CD4-positive, alpha-beta T cell treated with Interleukin-1 beta for 1 hour (primary cell): ENCODE data around the gene NFATC1.

Source experiments
- DNase-seq, 2 donors: peaks; one replicate each; pipeline ENCODE4 v3.0.0-alpha.2; 2020 to 2022

The NFATC1 gene

DNA sequence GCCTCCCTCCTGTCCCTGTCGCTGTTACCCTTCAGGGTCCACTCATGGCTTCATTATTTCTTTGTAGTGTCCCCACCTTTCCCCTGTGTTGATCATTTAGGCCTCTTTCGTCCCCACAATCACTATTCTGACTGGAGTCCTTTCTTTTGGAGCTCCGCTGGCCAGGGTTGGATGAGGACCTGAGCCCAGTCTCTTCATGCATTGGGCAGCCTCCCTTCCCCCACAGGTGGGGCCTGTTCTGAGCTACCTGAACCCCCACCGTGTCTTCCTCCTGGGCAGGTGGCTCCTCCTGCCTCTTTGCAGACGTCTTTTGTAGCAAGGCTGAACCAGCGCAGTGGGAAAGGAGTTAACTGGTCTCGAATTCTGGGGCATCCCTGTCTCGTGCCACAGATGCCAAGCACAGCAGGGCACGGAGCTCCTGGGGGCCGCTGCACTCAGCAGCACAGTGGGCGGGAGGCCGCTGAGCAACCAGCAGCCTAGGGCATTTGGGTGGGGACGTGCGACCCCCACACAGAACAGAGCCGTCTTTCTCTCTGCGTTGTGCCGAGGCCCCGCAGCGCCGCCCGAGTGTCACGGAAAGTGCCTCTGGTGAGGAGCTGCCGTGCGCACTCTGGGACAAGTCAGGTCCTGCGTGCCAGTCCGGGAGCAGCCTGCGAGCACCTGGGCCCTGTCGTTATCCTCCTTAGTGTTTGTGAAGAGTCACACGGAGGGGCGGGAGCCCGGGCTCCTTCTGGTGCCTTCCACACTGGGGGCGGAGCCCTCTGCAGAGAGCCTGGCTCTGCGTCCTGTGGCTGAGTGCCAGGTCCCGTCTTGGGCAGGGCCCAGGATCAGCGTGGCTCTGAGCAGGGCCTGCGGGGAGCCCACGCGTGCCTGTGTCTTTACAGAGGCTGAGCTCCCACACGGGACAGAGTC lies 130.1 kb downstream of the NFATC1 start:
- no peak for DNase-seq

DNA sequence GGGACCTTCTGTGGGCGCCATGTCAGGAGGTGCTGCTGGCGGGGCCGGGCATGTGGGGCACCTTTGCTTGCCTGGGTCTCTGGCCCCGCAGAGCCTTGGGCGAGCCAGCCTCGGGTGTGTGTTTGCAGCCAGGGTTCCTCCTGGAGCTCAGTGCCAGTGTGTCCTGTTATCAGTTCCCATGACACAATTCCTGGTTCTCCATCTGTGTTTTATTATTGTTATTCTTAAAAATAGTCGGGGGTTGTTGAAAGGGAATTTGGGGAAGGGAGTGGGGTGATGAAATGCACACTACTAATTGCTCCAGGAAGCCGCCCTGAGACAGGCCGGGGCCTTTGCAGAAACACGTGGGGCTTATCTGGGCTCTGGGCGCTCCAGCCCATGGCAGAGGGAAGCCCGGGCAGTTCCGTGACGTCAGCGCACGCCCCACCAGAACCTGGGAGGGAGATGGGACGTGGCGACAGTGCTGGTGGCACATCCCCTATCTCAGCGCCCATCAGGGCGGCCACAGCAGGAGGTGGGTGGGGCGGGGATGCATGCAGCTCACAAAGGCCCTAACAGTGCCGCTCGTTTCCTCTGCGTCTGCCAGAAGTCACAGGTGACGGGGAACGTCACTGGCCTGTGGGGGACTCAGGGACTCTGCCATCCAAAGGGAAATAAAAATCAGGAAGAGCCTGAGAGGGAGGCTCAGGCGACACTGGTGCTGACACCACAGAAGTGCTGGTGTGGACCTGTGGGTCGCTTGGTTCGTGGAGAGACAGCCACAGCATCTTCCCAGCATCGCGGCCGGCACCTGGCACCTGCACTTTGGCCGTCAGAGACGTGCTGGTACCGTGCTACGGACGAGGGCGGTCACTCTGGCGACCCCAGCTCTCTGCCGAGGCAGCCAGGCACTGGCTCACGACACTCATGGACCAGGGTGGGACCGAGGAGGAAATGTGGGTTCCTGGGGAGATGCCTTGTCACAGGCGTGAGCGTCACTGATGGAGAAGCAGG lies 131.0 kb downstream of the NFATC1 start:
- DNase-seq = no peak

DNA sequence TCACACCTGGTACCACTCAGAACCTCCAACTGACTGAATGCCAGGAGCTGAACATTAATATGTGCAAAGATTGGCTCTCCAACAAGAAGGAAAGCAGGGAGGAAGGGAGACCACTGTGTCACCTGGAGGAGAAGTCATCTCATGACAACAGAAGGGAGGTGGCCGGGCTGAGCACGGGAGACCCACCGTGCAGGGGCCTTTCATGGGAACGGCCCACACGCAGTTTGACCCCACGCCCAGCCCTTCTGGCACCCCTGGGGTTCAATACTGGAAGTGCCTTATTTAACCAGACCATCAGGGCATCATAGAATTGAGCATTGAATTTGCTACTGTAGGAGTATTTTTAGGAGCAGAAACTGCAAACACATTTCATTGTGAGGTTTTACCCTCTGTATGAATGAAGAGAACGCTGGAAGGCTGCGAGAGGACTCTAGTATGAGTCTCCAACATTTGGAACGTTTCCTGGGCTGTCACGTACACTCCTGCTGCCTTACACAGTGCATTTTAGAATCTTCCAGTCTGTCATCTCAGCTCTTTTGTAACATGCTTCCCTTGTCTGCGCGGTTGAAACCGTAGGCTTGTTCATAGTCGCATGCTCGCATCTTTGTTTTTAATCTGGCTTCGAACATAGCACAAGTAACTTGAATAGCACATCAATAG lies 132.1 kb downstream of the NFATC1 start:
- DNase-seq = no peak

DNA sequence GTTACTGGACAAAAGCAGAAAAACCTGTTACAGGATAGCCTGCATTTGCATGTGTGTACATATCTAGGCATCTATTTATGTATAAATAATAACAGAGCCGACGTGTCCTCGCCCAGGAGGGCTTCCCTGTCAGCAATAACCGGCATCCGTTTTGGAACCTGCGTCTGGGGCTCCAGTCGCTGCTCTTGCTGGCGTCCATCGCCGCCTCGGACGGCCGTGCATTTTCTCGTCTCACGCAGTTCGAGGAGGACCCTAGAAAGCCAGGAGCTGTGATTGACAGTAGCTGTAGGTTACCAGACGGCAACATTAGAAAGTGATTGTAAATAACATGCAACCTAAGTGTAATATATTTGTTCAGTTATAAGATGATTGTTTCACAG lies 132.6 kb downstream of the NFATC1 start:
- no peak for DNase-seq

DNA sequence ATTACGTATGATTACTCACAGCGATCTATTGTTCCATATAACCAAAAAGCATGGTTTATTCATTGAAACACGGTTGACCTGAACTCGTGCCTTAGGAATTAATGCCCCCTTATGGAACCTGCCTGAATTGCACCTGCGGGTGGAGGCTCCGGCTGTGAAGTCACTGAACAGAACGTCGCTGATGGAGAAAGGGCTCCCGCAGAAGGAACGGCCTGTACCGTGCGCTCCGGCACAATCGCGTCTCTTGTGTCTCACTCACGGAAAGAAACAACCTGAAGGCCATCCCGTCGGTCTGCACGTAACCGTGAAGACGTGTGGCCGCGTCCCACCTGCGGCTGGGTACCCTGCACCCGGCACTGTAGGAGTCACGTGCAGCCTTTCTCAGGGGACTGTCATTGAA lies 133.1 kb downstream of the NFATC1 start:
- peak; percentile 67 to 78 for DNase-seq

DNA sequence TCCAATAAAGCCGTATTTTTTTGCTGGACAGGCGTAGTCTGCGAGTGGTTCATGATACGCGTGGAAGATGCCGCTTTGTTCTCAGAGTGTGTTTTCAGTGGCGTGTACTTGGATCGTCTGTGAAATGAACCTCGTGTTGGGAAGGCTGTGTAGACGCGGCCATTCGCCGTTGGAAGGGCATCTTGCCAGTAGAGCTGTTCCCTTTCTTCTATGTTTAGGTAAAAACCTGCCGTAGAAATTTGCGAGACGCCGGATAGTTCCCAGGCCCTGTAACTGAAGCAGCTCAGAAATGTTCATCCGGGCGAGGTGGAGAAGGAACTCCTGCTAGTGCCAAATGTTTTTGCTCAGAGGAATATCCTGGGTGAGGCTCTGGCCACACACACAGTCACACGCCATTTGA lies 133.6 kb downstream of the NFATC1 start:
- DNase-seq = no peak

DNA sequence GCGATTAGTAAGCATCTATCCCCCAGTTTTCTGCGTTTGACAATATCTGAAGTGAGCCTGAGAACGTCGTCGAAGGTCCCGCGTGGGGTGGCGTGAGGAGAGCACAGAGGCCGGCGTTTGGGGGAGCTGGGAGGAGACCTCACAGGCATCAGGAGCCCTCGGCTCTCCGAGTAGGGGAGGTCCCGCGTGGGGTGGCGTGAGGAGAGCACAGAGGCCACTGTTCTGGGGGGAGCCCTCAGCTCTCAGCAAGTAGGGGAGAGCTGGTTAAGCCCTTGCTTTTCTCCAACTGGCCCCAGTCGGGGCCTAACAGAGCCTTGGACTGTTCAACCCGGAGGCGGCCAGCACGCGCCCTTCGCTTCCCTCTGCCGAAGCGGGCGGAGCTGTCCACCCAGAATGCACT lies 134.3 kb downstream of the NFATC1 start:
- DNase-seq = no peak

DNA sequence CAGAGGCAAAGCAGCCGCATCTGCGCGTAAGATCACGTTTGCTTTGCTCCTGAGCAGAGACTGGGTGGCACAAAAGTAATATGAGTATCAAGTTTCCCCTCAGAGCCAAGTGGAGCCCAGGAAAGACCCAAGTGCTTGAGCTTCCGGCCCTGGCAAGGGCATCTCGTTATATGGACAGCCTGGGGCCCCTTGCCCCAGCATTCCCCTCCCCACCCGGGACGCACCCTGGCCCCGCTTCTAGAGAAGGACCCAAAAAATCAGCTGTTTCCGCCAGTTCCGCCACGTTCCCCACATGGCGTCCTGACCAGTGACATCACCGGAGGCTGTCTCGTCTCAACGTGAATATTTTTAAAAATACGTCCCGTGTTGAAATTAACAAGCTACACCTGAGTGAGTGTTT lies 135.1 kb downstream of the NFATC1 start:
- no peak for DNase-seq

DNA sequence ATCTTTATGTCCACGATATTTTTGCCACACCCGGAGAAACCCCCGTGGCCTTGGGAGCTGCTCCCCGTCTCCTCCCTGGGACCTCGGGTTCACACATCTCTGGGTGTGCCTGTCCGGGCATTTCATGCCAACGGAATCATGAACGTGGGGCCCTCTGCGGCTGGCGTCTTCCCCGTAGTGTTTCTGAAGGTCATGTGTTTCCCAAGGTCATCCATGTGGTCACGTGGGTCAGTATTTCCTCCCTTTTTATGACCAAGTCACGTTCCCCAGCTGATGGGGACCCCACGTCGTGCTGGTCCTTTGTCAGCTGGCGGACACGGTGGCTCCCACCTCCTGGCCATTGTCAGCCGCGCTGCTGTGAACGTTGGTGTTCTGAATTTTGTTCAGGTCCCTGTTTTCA lies 135.7 kb downstream of the NFATC1 start:
- no peak for DNase-seq

DNA sequence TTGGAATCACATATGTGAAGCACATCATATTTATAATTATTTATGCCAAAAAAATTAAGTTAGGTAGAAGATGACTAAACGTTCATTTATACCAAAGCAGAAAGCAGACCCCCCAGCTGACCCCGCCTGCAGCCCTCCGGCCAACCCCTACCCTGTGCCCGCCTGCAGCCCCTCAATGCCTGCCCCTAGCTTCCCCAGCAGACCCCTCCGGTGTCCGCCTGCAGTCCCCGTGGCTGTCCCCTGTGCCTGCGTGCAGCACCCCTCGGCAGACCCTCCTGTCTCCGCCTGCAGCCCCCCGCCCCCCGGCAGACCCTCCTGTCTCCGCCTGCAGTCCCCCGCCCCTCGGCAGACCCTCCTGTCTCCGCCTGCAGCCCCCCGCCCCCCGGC lies 136.2 kb downstream of the NFATC1 start:
- DNase-seq = no peak

DNA sequence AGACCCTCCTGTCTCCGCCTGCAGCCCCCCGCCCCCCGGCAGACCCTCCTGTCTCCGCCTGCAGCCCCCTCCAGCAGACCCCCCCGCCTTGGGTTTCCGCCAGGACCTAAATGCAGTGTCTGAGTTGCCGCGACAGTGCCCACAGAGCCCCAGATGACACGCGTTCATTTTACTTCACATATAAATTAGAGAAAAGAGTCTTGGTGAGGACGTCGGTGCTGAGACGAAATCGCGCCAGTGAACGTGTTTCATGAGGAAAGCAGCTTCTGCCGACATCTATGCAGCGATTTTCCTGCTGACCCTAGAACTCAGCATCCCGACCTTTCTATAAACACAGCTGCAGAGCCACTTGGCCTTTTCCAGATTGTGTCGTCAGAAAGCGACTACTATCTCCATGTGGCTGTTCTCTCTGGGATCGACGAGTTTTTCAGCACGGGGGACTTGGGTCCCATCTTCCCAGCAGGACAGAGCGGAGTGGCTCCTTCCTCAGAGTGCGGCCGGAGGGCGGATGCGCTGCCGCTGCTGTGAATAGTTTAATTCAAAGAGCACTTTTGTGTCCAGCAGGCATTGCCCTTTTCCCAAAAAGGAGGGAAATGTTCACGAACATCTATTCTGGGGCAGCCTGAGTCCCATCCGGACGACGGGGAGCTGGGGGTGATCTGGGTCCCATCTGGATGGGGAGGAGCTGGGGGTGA lies 136.7 kb downstream of the NFATC1 start:
- DNase-seq = no peak

DNA sequence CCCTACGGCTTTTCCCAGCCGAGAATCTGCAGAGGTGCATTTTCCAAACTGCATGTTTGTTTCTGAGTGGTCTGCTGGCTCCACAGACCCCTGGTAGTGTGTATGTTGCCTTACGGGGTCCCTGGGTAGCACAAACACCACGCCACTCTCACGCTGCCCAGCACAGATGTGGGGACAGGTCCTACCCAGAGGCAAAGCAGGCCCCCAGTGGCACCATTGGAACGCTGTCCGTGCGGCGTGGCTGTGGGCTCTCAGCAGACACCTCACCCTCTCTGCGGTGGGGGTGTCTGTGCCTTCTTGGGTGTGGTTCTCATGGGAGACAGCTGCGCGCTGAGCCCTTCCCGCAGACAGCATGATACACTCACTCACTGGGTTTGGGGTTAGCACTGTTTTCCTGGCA lies 137.4 kb downstream of the NFATC1 start:
- DNase-seq = no peak

DNA sequence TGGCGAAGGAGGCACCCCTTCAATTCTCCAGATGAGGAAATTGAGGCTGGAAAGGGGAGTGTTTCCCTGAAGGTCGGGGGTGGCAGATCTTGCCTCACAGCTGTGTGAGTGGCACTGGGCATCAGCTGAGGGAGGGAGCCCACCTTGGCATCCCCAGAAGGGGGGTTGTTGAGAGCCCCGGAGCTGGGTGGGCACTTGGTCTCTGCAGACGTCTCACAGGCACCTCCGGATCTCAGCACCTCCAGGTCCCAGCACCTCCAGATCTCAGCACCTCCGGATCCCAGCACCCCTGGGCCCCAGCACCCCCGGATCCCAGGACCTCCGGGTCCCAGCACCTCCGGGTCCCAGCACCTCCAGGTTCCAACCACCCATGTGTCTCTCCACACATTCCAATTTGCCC lies 137.9 kb downstream of the NFATC1 start:
- no peak for DNase-seq

DNA sequence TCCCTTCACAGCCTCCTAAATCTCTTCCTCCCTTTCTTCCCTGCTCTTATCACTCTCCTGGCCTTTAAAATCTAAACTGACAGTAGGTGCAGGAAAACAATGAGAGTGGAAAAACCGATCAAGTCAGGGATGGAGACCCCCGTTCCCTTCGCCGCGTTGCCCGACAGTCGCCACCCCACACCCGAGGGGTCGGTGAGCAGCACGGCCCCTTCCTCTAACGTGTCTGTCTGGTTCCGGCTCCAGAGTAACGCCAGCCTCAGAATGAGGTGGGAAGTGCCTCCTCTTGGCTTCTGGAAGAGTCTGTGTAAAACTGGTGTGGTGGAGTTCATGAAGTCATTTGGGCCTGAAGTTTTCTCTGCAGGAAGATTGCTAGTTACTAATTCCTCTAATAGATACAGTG lies 138.6 kb downstream of the NFATC1 start:
- DNase-seq = no peak

DNA sequence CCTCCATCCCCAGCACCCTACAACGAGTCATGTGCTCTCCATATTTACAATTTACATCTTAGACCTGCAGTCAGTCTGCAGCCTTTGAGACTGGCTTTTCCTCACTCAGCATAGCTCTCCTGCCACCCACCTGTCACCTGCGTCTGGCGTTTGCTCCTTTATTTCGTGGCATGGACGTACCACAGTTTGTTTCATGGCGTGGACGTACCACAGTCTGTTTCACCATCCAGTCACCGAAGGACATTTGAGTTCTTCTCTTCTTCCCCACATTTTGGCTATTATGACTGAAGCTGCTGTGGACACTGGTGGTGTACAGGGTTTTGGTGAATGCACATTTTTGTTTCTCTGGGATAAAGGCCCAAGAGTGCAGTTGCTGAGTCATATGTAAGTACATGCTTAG lies 142.0 kb downstream of the NFATC1 start:
- DNase-seq = no peak

DNA sequence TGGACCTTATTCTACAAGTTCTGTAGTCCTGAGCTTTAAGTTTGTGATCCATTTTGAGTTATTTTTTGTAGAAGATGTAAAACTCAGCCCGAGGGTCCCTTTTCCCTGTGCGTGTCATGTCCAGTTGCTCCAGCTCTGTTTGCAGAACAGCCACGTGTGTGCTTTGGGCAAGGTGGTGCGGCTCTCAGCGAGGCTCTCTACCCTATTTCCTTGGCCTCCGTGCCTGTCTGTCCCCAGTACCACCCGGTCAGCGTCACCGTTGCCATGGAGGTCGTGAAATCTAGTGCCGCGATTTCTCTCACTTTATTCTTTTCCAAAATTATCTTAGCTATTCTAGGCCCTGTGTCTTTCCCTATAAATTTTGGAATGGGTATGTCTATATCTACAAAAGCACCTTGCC lies 142.9 kb downstream of the NFATC1 start:
- DNase-seq = no peak

DNA sequence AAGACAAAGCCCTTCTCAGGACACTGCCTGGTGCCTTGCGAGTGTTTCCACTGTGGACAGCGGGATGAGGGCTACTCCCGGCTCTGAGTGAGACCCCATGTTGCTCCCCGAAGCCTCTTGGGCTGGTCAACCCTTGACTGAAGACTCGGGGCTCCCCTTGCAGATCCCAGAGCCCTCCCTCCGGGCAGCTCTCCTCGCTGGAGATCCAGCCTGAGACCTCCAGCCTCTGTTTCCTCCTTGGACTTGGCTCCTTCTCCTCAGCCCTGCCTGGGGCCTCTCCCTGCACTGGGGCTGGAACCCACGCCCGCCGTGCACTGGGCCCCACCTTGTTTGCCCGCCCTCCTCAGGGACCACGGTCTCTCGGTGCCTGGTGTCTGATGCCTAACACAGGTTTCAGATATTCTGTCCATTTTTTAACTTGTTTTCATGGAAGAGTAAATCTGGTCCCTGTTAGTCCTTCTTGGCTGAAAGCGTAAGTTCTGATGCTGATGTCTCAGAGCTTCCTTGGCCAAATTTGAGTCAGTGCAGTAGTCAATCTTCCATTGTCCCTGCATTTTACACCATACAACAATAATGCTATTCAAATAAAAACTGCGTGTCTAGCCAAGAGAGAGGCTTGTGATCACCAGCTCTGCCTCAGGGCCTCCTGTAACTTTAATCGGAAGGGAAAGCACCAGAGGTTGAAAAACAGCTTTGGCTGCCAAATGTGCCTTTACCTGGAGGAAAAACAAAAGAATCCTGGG lies 144.6 kb downstream of the NFATC1 start:
- DNase-seq = no peak

DNA sequence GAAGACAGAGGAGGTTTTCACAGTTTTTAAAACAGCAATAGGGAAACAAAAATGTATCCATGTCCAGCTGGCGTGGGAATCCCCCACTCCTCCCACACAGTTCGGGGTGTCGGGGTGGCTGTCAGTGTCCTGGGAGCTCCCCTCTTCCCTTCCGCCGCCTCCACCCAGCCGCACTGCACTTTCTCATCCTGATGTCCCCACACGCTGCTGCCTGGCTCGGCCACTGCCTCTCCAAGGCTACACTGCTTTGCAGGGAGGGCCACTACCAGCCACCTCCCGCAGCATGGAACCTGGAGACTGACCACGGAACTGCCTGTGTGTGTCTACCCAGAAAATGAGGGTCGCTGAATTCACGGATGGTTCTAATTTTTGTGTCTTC lies 145.2 kb downstream of the NFATC1 start:
- no peak for DNase-seq

DNA sequence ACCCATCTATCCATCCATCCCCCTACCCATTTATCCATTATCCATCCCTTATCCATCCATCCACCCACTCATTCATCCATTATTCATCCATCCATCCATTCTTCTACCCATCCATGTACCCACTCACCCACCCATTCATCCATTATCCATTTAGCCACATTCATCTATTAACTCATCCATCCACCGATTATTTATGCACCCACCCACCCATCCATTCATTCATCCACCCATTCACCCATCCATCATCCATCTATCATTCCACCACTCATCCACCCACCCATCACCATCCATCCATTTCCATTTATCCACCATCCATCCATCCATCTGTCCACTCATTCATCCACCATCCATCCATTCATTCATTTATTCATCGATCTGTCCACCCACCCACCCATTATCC lies 146.5 kb downstream of the NFATC1 start:
- no peak for DNase-seq

DNA sequence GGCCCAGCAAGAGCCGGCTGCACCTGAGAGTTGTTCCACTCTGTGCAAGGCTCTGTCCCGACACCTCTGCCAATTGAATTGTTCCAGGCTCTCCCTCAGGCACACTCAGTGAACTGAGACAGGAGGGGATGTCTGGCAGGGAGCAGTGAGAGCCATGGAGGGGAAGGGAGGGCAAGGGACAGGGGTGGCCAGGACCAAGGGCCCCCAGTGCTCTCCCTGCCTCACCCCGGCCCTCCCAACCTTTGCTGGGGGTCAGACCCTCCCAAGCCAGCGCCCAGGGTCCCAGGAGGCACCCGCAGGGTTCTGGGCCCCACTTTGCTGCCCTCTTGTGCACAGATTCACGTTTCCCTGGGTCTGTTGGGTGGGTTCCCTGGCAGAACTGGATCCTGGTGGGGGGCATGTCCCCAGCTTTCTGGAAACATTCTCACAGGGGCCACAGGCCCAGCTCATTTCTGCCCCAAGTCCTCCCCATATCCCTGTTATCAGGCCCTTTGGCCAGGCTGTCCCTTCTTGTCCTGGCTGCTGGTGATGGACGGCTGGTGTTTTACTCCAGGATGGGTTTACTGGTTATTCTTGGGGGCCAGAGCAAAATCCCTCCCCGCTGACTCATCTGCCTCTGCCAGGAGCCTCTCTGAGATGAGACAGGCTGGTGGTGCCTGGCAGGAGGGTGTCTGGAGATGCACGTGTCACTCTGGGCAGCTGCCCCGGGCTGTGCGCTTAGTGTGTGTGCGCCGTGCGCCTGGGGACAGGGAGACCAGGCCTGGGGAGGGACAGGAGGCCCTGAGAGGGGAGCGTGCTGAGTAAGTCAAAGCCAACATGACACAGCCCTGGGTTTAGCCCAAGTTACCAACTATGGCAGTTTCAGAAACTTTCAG lies 147.4 kb downstream of the NFATC1 start:
- DNase-seq = no peak

DNA sequence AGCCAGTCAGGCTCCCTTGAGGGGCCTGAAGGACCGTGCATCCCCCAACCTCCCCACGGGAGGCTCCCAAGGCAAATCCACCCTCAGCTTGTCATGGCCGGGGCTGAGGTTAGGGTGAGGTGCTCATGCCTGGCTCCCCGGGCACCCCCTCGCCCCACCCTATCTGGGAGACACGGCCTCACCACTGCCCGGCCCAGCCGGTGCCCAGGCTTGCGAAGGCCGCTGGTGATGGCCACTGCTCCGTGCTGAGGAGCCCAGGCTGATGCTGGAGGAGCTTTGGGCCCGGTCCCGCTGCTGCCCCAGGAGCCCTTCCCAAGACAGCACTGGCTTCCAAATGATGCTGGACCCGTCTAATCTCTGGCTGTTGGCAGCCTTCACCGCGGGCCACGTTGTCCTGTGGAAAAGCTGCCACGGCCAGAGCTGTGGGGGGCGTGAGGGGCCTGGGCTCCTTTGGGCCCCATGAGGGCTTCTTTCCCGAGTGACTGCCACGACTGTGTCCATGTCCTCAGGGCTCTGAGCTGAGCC lies 148.2 kb downstream of the NFATC1 start:
- no peak for DNase-seq
